Heart right ventricle (tissue), 16 donors: ENCODE measurements around the gene SND1. TPM values are rescaled to one million over a fixed set of nuclear protein-coding genes. Genes with fewer than 3 reads are reported as not detected.

ENCODE experiments used
- ATAC-seq, 8 donors: fragments of 200-7000 bp; cut with Tn5 transposase; one replicate each; pipeline ENCODE4 v1.9.1; 2020; ENCODE audit warnings: mild to moderate bottlenecking in 8 of 8, moderate library complexity in 8 of 8, moderate number of reproducible peaks in 1 of 8
- DNase-seq, 2 donors: peaks; one replicate each; pipeline ENCODE4 v3.0.0-alpha.2; 2020
- H3K27ac ChIP-seq, 10 donors: fragments of 200-600 bp; sonication (generic) in 2 of 10; one replicate each; pipeline versions ENCODE4 v1.5.0 to v1.8.0; 2020 to 2022; ENCODE audit warnings: mild to moderate bottlenecking in 3 of 10
- H3K27me3 ChIP-seq, 7 donors: fragments of 200-600 bp; one replicate each; pipeline ENCODE4 v1.8.0; 2021 to 2022; ENCODE audit warnings: mild to moderate bottlenecking in 2 of 7
- H3K36me3 ChIP-seq, 9 donors: fragments of 200-600 bp; sonication (generic) in 1 of 9; one replicate each; pipeline versions ENCODE4 v1.5.0 to v1.8.0; 2020 to 2022; ENCODE audit warnings: mild to moderate bottlenecking in 2 of 9
- H3K4me1 ChIP-seq, 9 donors: fragments of 200-600 bp; sonication (generic) in 1 of 9; one replicate each; pipeline versions ENCODE4 v1.5.0 to v1.8.0; 2020 to 2022; ENCODE audit warnings: mild to moderate bottlenecking in 4 of 9
- H3K4me3 ChIP-seq, 10 donors: fragments of 200-600 bp; sonication (generic) in 2 of 10; one replicate each; pipeline versions ENCODE4 v1.5.0 to v1.8.0; 2020 to 2022; ENCODE audit warnings: mild to moderate bottlenecking in 7 of 10, moderate library complexity in 2 of 10
- H3K9me3 ChIP-seq, 11 donors: fragments of 200-600 bp in 10 of 11; sonication (generic) in 2 of 11; one replicate each; pipeline versions ENCODE4 v1.5.0 to v1.8.0; 2013 to 2022; ENCODE audit warnings: mild to moderate bottlenecking in 2 of 11, control low read depth in 1 of 11, moderate library complexity in 1 of 11
- WGBS, 2 donors: extraction: QIAGEN DNeasy Blood & Tissue Kit; methylation state at CpG; one replicate each; pipeline ENCODE4 v1.1.7; 2013; ENCODE audit warnings: inconsistent platforms in 1 of 2; 5-methylcytosine and 5-hydroxymethylcytosine counted together
- intact Hi-C, 10 donors: fragments of 100-400 bp; cut with DNase I; formaldehyde crosslinking; loops; one replicate each; pipeline versions ENCODE4 v1.11.1 to v1.14.2; 2022
- polyA plus RNA-seq, 2 donors: library from polyadenylated mRNA; stranded (reverse); fragments of 200-250 nt; gene quantifications; one replicate each; pipeline ENCODE4 v1.2.3, GENCODE V29; 2013
- total RNA-seq, 10 donors: library from RNA; stranded (reverse); fragmentation: NEBNext Ultra II Directional in 3 of 10; extraction: Animal tissue kit (Norgen Biotek cat#: 25700) in 3 of 10; gene quantifications; one replicate each; pipeline versions ENCODE4 v1.2.1 to v1.2.4, GENCODE V29; 2021 to 2023
- TF ChIP-seq, protein P1 (sequence below), 9 donors: fragments of 200-600 bp; sonication (generic) in 2 of 9; IDR thresholded peaks; one replicate each; pipeline versions ENCODE4 v1.5.0 to v1.8.0; 2021 to 2022; ENCODE audit warnings: antibody characterized with exemption in 9 of 9, mild to moderate bottlenecking in 5 of 9, moderate library complexity in 1 of 9
- donor health status: Arrhythmogenic right ventricular cardiomyopathy.
- donor health status: ischemic (EF 13 %, LVEDD 7.1; RV severe dilation, severe dysfunction).
- donor health status: healthy with polysubstance abuse.
- donor health status: DM: no; HTN: yes; CAD: no.
- donor health status: DM: no; HTN: no; CAD: no.
- donor health status: ischemic (EF 25% LVEDD 6.9; RV normal size, moderate dysfunction).
- donor health status: ischemic (EF 25% LVEDD 5.7; RV mildly dilated, moderate dysfunction).
- donor health status: healthy.
- donor health status: DM: yes; HTN: yes; CAD: no.
- donor health status: Ischemic cardiomyopathy.
- donor health status: ischemic (EF 35%, LVEDD 5.7; RV mildly dilated, moderate dysfunction).
- donor health status: nonischemic (EF 11% LVEDD 7.7; RV severe dilation, severe dysfunction).
- donor health status: DM: yes; HTN: yes; CAD: no.
- donor health status: PGD.
- donor health status: ischemic (EF 29% LVEDD 5.4; RV normal size, mild dysfunction).
- donor health status: nonischemic (EF 23%, LVEDD 6.1; RV moderate dilation, normal function).

The SND1 gene
- total and polyA plus RNA-seq, 12 donors = 39.9 to 107 (median 80.8) TPM

DNA sequence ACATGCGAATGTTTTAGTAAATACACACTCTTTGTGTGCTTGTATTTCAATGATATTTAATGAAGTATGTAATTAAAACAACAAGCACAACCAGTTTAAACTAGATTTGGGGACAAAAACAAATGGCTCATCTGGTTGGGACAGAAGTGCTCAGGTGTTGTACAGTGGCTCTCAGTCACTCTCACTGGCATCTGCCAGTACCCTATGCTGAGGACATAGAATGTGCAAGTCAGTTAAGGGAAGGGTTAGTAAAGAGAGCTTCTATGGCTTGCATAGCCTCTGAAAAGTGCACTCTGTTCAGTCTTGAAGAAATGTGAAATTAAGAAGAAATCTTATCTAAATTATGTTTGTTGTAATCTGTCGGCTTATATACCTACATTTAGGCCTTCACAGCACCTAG, 196.2 kb downstream of the SND1 start:
- ATAC-seq = no peak
- Histone ChIP-seq H3K27ac (no peak overlapping the region), H3K9me3 (no peaks in the 10 kb centered on the region), H3K4me3 (no peak overlapping the region), H3K36me3 (peaks cover 0 to 54% (median 0%) of the 10 kb centered on the region in 9 donors), H3K27me3 (no peaks in the 10 kb centered on the region), H3K4me1 (peaks cover 0 to 30% (median 20%) of the 10 kb centered on the region in 9 donors)
- 92% methylated on average over 2 of the region's 2 CpGs for WGBS, 2 donors
- DNase-seq = no peak
- intact Hi-C loops = loop anchor here in 1 of 10 donors (10.0 kb wide), 1 partner anchor 113 kb away; no protein-coding TSS in a partner anchor
- TF ChIP-seq, protein P1, sequence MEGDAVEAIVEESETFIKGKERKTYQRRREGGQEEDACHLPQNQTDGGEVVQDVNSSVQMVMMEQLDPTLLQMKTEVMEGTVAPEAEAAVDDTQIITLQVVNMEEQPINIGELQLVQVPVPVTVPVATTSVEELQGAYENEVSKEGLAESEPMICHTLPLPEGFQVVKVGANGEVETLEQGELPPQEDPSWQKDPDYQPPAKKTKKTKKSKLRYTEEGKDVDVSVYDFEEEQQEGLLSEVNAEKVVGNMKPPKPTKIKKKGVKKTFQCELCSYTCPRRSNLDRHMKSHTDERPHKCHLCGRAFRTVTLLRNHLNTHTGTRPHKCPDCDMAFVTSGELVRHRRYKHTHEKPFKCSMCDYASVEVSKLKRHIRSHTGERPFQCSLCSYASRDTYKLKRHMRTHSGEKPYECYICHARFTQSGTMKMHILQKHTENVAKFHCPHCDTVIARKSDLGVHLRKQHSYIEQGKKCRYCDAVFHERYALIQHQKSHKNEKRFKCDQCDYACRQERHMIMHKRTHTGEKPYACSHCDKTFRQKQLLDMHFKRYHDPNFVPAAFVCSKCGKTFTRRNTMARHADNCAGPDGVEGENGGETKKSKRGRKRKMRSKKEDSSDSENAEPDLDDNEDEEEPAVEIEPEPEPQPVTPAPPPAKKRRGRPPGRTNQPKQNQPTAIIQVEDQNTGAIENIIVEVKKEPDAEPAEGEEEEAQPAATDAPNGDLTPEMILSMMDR (IDR thresholded peaks at IDR 0.05) = no peak

DNA sequence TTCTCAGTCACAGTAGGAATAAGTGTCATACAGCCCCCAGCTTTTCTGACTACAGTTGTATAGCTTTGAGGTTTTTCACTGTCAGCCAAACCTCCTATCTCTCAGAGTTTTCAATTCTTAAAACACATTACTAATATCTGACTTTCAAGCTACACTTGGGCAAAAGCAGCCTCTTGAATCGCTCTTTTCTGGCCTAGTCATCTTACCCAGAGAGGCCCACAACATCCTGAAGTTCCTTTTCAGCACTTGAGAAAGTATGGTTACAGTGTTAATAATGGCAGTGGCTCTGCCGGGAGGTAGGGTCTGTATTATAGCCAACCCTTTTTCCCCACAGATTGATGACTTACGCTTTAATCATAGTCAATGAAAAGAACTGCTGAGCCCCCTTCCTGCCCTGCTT, 198.2 kb downstream of the SND1 start:
- no peaks in the 10 kb centered on the region for H3K9me3 ChIP-seq
- WGBS, 2 donors = 93 to 96% methylated on average over 3 of the region's 3 CpGs
- H3K4me3 ChIP-seq = no peak overlapping the region
- DNase-seq = no peak
- H3K4me1 ChIP-seq = peaks cover 0 to 15% (median 7%) of the 10 kb centered on the region in 9 donors
- ATAC-seq = no peak
- peaks cover 0 to 43% (median 0%) of the 10 kb centered on the region in 9 donors for H3K36me3 ChIP-seq
- TF ChIP-seq, protein P1 (IDR thresholded peaks at IDR 0.05) = no peak
- no peaks in the 10 kb centered on the region for H3K27me3 ChIP-seq
- H3K27ac ChIP-seq = no peak overlapping the region
- intact Hi-C loops = no loop called here

- H3K4me1 ChIP-seq = peaks cover 0 to 14% (median 11%) of the 10 kb centered on the region in 9 donors
- TF ChIP-seq, protein P1 (IDR thresholded peaks at IDR 0.05) = no peak
- no peak for ATAC-seq
- WGBS, 2 donors = 94 to 100% methylated on average over 2 of the region's 2 CpGs
- no peak overlapping the region for H3K4me3 ChIP-seq
- H3K27me3 ChIP-seq = no peaks in the 10 kb centered on the region
- DNase-seq = no peak
- no peak overlapping the region for H3K27ac ChIP-seq
- peaks cover 0 to 14% (median 0%) of the 10 kb centered on the region in 9 donors for H3K36me3 ChIP-seq
- intact Hi-C loops = no loop called here
- H3K9me3 ChIP-seq = no peaks in the 10 kb centered on the region
Measured at GRCh38 chr7:127854383-127854782, 202.4 kb downstream of the SND1 start.

GRCh38 chr7:127857464-127857841, 205.5 kb downstream of the SND1 start:
- no peak overlapping the region for H3K4me3 ChIP-seq
- peaks cover 0 to 23% (median 11%) of the 10 kb centered on the region in 9 donors for H3K4me1 ChIP-seq
- H3K9me3 ChIP-seq = no peaks in the 10 kb centered on the region
- TF ChIP-seq, protein P1 (IDR thresholded peaks at IDR 0.05) = no peak
- intact Hi-C loops = no loop called here
- no peak overlapping the region for H3K27ac ChIP-seq
- H3K27me3 ChIP-seq = no peaks in the 10 kb centered on the region
- 98 to 99% methylated on average over 4 of the region's 4 CpGs for WGBS, 2 donors
- ATAC-seq = no peak
- H3K36me3 ChIP-seq = peaks cover 0 to 4% (median 0%) of the 10 kb centered on the region in 9 donors
- no peak for DNase-seq
